ENCODE results near the gene PTBP2. TPM values are rescaled to one million over a fixed set of nuclear protein-coding genes. Genes with fewer than 3 reads are reported as not detected.

Gene PTBP2
- total RNA-seq, 4 donors from 2014 or later = 8.2 to 21.2 (median 17.1) TPM

GRCh38 chr1:96837057-96837780, 115.6 kb downstream of the PTBP2 start:
- TF ChIP-seq POLR2A (IDR thresholded peaks at IDR 0.05) = no peak
- no peak for TF ChIP-seq CTCF (IDR thresholded peaks at IDR 0.05)
- DNase-seq (ENCODE audit: low spot score in 2 of 2) = no peak
- intact Hi-C loops (cut with DNase I; ENCODE audit: low total_unique reads) = no loop called here
- no peak overlapping the region for H3K4me3 ChIP-seq (ENCODE audit: low read depth, poor library complexity, severe bottlenecking)
- WGBS, 2 donors = 59 to 62% methylated on average over 7 of the region's 7 CpGs

GRCh38 chr1:96837781-96838216, 116.2 kb downstream of the PTBP2 start:
- WGBS, 2 donors = 54 to 64% methylated on average over 2 of the region's 2 CpGs
- intact Hi-C loops (cut with DNase I; ENCODE audit: low total_unique reads) = no loop called here
- H3K4me3 ChIP-seq (ENCODE audit: low read depth, poor library complexity, severe bottlenecking) = no peak overlapping the region
- no peak for DNase-seq (ENCODE audit: low spot score in 2 of 2)
- no peak for TF ChIP-seq CTCF (IDR thresholded peaks at IDR 0.05)
- no peak for TF ChIP-seq POLR2A (IDR thresholded peaks at IDR 0.05)

- no peak overlapping the region for H3K4me3 ChIP-seq (ENCODE audit: low read depth, poor library complexity, severe bottlenecking)
- 86 to 87% methylated on average over 3 of the region's 3 CpGs for WGBS, 2 donors
- intact Hi-C loops (cut with DNase I; ENCODE audit: low total_unique reads) = no loop called here
- TF ChIP-seq CTCF (IDR thresholded peaks at IDR 0.05) (no peak), POLR2A (IDR thresholded peaks at IDR 0.05) (no peak)
- DNase-seq (ENCODE audit: low spot score in 2 of 2) = no peak
Measured at GRCh38 chr1:96840396-96840795, 118.8 kb downstream of the PTBP2 start.

GRCh38 chr1:96842215-96842614, 120.6 kb downstream of the PTBP2 start:
- no peak overlapping the region for H3K4me3 ChIP-seq (ENCODE audit: low read depth, poor library complexity, severe bottlenecking)
- TF ChIP-seq CTCF (IDR thresholded peaks at IDR 0.05) (no peak), POLR2A (IDR thresholded peaks at IDR 0.05) (no peak)
- no peak for DNase-seq (ENCODE audit: low spot score in 2 of 2)
- intact Hi-C loops (cut with DNase I; ENCODE audit: low total_unique reads) = no loop called here

GRCh38 chr1:96843196-96843595, 121.6 kb downstream of the PTBP2 start:
- no peak for DNase-seq (ENCODE audit: low spot score in 2 of 2)
- TF ChIP-seq CTCF (IDR thresholded peaks at IDR 0.05) = no peak
- TF ChIP-seq POLR2A (IDR thresholded peaks at IDR 0.05) = no peak
- intact Hi-C loops (cut with DNase I; ENCODE audit: low total_unique reads) = no loop called here
- no peak overlapping the region for H3K4me3 ChIP-seq (ENCODE audit: low read depth, poor library complexity, severe bottlenecking)
- WGBS, 2 donors = 81 to 82% methylated on average over 3 of the region's 3 CpGs

GRCh38 chr1:96843601-96844000, 122.0 kb downstream of the PTBP2 start:
- intact Hi-C loops (cut with DNase I; ENCODE audit: low total_unique reads) = no loop called here
- TF ChIP-seq CTCF (IDR thresholded peaks at IDR 0.05) (no peak), POLR2A (IDR thresholded peaks at IDR 0.05) (no peak)
- DNase-seq (ENCODE audit: low spot score in 2 of 2) = no peak
- WGBS, 2 donors = 82 to 94% methylated on average over 1 of the region's 1 CpG
- no peak overlapping the region for H3K4me3 ChIP-seq (ENCODE audit: low read depth, poor library complexity, severe bottlenecking)

All from lower leg skin (tissue), 4 donors.